M059J (cell line): ENCODE results near the gene YIPF4. TPM values are rescaled to one million over a fixed set of nuclear protein-coding genes. Genes with fewer than 3 reads are reported as not detected.
"Not testable (repeated sequence)": the region's sequence is repeated elsewhere in the genome, so short reads cannot be mapped to it uniquely, and the experiment has no call there.

Experiments
- DNase-seq: peaks from one replicate; pipeline ENCODE4 v3.0.0-alpha.2; 2012; ENCODE audit warnings: low read depth
- total RNA-seq: library from RNA; depleted of rRNA; stranded (reverse); fragments of >200 nt; shearing (Covaris generic); gene quantifications from 2 replicates; pipeline ENCODE4 v1.2.3, GENCODE V29; 2014; rRNA removed

YIPF4 gene
- total RNA-seq, 1 experiment from 2014 or later = 48.1 TPM

DNA sequence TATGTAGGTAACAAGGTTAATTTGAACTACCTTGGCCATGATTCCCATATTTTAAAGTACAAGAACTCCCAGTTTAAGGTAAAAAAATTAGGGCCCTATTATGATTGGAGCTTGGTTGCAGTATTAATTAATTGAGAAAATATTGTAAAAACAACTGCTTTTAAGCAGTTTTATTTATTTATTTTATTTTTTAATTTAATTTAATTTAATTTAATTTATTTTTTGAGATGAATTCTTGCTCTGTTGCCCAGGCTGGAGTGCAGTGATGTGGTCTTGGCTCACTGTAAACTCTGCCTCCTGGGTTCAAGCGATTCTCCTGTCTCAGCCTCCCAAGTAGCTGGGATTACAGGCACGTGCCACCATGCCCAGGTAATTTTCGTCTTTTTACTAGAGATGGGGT is 88.0 kb downstream of the YIPF4 start:
- DNase-seq = not testable (repeated sequence)

Other genes with a start within 250 kb of the YIPF4 start
- 110 and 133 TPM in 2 replicates for gene DPY30, start 238.1 kb upstream of the YIPF4 start, total RNA-seq
- 11.4 and 13.9 TPM in 2 replicates for gene SPAST, start 214.3 kb upstream of the YIPF4 start, total RNA-seq
- 32.7 and 38.3 TPM in 2 replicates for gene SLC30A6, start 112.0 kb upstream of the YIPF4 start, total RNA-seq
- not detected in 2 replicates for gene NLRC4, start 13.0 kb upstream of the YIPF4 start, total RNA-seq
- gene BIRC6, start 79.1 kb downstream of the YIPF4 start, total RNA-seq = 34.4 and 54.0 TPM in 2 replicates